Measurements from ENCODE around the gene ERCC6L2.
A peak's percentile ranks its signal among the peaks of the same experiment; 100 is the strongest.

The ERCC6L2 gene

DNA sequence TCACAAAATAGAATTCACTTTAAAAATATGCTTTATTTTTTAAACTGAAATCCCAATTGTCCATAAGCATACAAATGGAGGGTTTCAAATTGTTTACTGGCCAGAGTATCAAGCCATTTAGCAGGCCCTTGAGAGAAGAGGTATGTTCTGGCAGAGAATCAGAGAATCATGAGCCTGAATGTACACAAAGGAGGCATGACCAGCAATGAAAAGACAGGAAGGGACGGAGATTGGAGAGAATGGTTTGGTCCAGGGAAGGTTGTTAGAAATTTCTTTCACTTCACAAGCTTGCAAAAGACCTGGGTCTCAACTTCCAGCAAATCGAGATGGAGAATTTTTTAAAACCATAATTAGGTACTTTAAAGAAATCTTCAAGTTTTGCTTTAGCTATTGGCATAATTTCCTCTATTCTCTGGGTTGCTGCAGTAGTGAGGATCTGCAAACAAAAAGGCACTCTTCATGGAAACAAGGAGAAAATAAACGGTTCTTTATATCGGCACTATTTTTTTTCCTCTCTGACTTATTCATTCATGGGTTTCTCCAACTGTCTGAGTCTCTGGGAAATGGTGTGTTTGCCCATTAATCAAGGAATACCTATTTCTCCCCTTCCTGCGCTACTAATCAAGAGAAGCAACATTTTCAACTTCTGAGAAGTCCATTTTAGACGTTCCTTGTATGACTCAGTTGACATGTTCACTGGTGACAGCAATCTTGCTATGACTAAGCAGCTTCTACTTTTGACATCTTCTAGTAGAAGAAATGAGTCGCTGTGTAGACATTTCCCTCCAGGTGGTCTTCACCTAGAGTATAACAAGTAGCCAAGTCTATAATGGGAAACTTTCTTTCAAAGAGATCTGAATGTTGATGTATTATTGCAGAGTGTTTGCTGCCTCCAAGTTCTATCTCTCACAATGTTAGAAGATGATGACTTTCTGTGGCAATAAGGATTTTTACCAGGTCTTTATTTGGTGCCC lies 23.1 kb upstream of the ERCC6L2 start:
- in situ Hi-C loops (cut with HindIII; ENCODE audit: low sequenced_read_pairs): no loop called here
- no peak for TF ChIP-seq CTCF (IDR thresholded peaks at IDR 0.05; ENCODE audit: low read depth, low read length, missing control alignments)
- DNase-seq (ENCODE audit: low read depth): no peak
- H3K4me3 ChIP-seq (ENCODE audit: low read depth, low read length): no peak overlapping the region

- no peak overlapping the region for H3K4me3 ChIP-seq (ENCODE audit: low read depth, low read length)
- in situ Hi-C loops (cut with HindIII; ENCODE audit: low sequenced_read_pairs): no loop called here
- peak; percentile 53 for DNase-seq (ENCODE audit: low read depth)
- no peak for TF ChIP-seq CTCF (IDR thresholded peaks at IDR 0.05; ENCODE audit: low read depth, low read length, missing control alignments)
Measured at GRCh38 chr9:95854386-95855020, 21.0 kb upstream of the ERCC6L2 start.

GRCh38 chr9:95855961-95856360 lies 19.5 kb upstream of the ERCC6L2 start:
- H3K4me3 ChIP-seq (ENCODE audit: low read depth, low read length): no peak overlapping the region
- no peak for TF ChIP-seq CTCF (IDR thresholded peaks at IDR 0.05; ENCODE audit: low read depth, low read length, missing control alignments)
- in situ Hi-C loops (cut with HindIII; ENCODE audit: low sequenced_read_pairs): no loop called here
- DNase-seq (ENCODE audit: low read depth): no peak

DNA sequence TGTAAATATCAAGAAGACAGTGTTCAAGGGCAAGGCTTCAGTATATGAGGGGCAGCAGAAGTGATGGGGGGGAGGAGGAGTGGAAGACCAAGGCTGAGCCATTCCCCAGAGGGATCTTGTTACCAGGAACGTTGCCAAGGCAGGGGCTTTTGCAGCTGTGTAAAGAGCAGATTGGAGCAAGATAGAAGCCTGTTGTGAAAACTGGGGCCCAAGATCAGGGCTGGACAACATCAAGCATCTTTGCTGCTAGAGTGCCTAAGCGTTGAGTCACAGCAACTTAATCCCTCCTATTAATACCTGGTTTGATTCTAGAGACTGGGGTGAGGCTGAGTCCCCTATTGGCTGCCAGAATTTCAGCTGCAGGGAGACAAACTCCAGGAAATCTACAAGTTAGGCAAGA lies 18.4 kb upstream of the ERCC6L2 start:
- DNase-seq (ENCODE audit: low read depth): no peak
- no peak overlapping the region for H3K4me3 ChIP-seq (ENCODE audit: low read depth, low read length)
- in situ Hi-C loops (cut with HindIII; ENCODE audit: low sequenced_read_pairs): no loop called here
- no peak for TF ChIP-seq CTCF (IDR thresholded peaks at IDR 0.05; ENCODE audit: low read depth, low read length, missing control alignments)

- no peak overlapping the region for H3K4me3 ChIP-seq (ENCODE audit: low read depth, low read length)
- in situ Hi-C loops (cut with HindIII; ENCODE audit: low sequenced_read_pairs): no loop called here
- no peak for DNase-seq (ENCODE audit: low read depth)
- no peak for TF ChIP-seq CTCF (IDR thresholded peaks at IDR 0.05; ENCODE audit: low read depth, low read length, missing control alignments)
Measured at GRCh38 chr9:95857896-95858295, 17.6 kb upstream of the ERCC6L2 start.

GRCh38 chr9:95862343-95862742 lies 13.1 kb upstream of the ERCC6L2 start:
- in situ Hi-C loops (cut with HindIII; ENCODE audit: low sequenced_read_pairs): no loop called here
- no peak for DNase-seq (ENCODE audit: low read depth)
- TF ChIP-seq CTCF (IDR thresholded peaks at IDR 0.05; ENCODE audit: low read depth, low read length, missing control alignments): no peak

More at GRCh38 chr9:95862343-95862742, 13.1 kb upstream of the ERCC6L2 start:
- no peak overlapping the region for H3K4me3 ChIP-seq (ENCODE audit: low read depth, low read length)

All from astrocyte of the cerebellum (primary cell).